Gastrocnemius medialis (tissue), 4 donors: ENCODE data around the gene NRG2. TPM values are rescaled to one million over a fixed set of nuclear protein-coding genes. Genes with fewer than 3 reads are reported as not detected.

Experiments
- ATAC-seq, 2 donors: fragments of 150-250 bp; one replicate each; pipeline ENCODE4 v1.9.1; 2016
- DNase-seq, 2 donors: peaks; one replicate each; pipeline ENCODE4 v3.0.0-alpha.2; 2019
- H3K27ac ChIP-seq, 4 donors: fragments of 200-600 bp; sonication (generic); 1 replicate in 1 of 4; 2 replicates in 3 of 4; pipeline ENCODE4 v1.5.1; 2016 to 2018; ENCODE audit warnings: mild to moderate bottlenecking in 2 of 4, moderate library complexity in 1 of 4
- H3K27me3 ChIP-seq, 3 donors: fragments of 200-600 bp; sonication (generic) in 2 of 3; 1 replicate in 1 of 3; 2 replicates in 2 of 3; pipeline versions ENCODE4 v1.5.1 to v1.6.0; 2016 to 2019; ENCODE audit warnings: mild to moderate bottlenecking in 1 of 3, moderate library complexity in 1 of 3
- H3K36me3 ChIP-seq, 2 donors: fragments of 200-600 bp; sonication (generic) in 1 of 2; one replicate each; pipeline ENCODE4 v1.5.1; 2017 to 2018
- H3K4me1 ChIP-seq, 2 donors: fragments of 200-600 bp; sonication (generic) in 1 of 2; one replicate each; pipeline ENCODE4 v1.5.1; 2016 to 2017; ENCODE audit warnings: mild to moderate bottlenecking in 2 of 2
- H3K4me3 ChIP-seq, 4 donors: fragments of 200-600 bp; sonication (generic) in 3 of 4; 1 replicate in 1 of 4; 2 replicates in 3 of 4; pipeline ENCODE4 v1.5.1; 2016 to 2019; ENCODE audit warnings: mild to moderate bottlenecking in 2 of 4
- H3K9me3 ChIP-seq, 3 donors: fragments of 200-600 bp; sonication (generic) in 2 of 3; 1 replicate in 1 of 3; 2 replicates in 2 of 3; pipeline ENCODE4 v1.5.1; 2016 to 2019
- CTCF ChIP-seq, 5 experiments: fragments of 450-650 bp in 3 of 5; fragments of 200-600 bp in 2 of 5; sonication (generic) in 2 of 5; IDR thresholded peaks in 4 of 5; conservative IDR thresholded peaks in 1 of 5; 1 replicate in 4 of 5; 2 replicates in 1 of 5; pipeline ENCODE4 v1.5.1; 2016 to 2019; ENCODE audit warnings: antibody characterized with exemption in 5 of 5, mild to moderate bottlenecking in 3 of 5, moderate library complexity in 3 of 5
- POLR2A ChIP-seq, 2 donors: fragments of 450-650 bp; IDR thresholded peaks; one replicate each; pipeline ENCODE4 v1.6.1; 2017; ENCODE audit warnings: antibody characterized with exemption in 2 of 2, mild to moderate bottlenecking in 2 of 2, moderate library complexity in 2 of 2
- in situ Hi-C, 4 donors: fragments of 200-750 bp; cut with MboI; loops; one replicate each; pipeline versions ENCODE4 v1.15.0 to v1.8.0; 2017; ENCODE audit warnings: low sequenced_read_pairs in 4 of 4
- intact Hi-C: fragments of 100-400 bp; cut with DNase I; formaldehyde crosslinking; loops from one replicate; pipeline ENCODE4 v1.15.1; 2023; ENCODE audit warnings: low total_unique reads
- total RNA-seq, 4 donors: library from RNA; depleted of rRNA; stranded (reverse); fragments of >200 nt; gene quantifications; one replicate each; pipeline versions ENCODE4 v1.1.0 to v1.2.3, GENCODE V29; 2016

NRG2 gene
- total RNA-seq, 4 donors from 2014 or later = 10.3 to 28.8 (median 20.0) TPM

DNA sequence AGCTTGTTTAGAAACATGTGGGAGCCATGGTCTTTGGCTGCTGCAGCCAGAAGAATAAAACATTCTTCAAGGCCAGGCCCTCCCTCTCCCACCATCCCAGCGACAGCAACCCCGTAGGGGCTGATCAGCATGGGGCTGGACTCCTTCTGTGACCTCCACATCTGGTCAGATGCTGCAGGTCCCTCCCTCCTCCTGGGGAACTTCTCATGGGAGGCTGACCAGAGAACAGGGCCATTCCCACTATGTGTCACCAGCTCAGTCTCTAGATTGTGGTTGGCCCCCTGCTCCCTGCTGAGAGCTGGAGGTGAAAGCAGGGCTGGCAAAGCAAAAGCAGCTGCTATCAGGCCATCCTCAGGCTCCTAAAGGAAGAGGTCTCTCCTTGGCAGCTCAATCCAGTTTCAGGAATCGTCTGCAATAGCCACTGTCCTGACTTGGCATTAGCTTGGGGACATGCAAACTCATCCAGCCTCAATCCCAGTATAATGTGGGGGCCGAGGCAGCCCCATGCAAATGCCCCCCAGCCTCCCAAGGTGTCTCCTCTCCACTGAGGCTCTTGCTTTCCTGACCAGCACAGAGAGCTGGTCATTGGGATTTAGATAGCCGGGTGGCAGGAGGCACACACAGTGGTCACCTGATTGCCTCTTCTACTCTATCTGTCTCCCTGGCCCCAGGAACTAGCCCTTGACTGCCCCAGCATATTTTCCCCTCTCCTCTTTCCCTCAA is 81.5 kb downstream of the NRG2 start:
- intact Hi-C loops = no loop called here
- no peak overlapping the region for H3K4me3 ChIP-seq
- ATAC-seq (no peak), DNase-seq (no peak)
- H3K27ac ChIP-seq = no peak overlapping the region
- no peak for TF ChIP-seq CTCF (IDR thresholded peaks at IDR 0.05 in 4 of 5, conservative IDR thresholded peaks at IDR 0.05 in 1 of 5)
- TF ChIP-seq POLR2A (IDR thresholded peaks at IDR 0.05) = no peak
- no peaks in the 10 kb centered on the region for H3K36me3 ChIP-seq
- in situ Hi-C loops = loop anchor here in 2 of 4 donors (10.0 to 25.0 kb wide), 2 partner anchors 99 to 167 kb away; partner anchors contain the start of gene PSD2 (in 1 of the 2)
- no peaks in the 10 kb centered on the region for H3K27me3 ChIP-seq
- H3K4me1 ChIP-seq = peaks cover 16 to 17% of the 10 kb centered on the region in 2 donors
- no peaks in the 10 kb centered on the region for H3K9me3 ChIP-seq

GRCh38 chr5:139960723-139961383 is 82.2 kb downstream of the NRG2 start:
- in situ Hi-C loops = loop anchor here in 2 of 4 donors (10.0 to 25.0 kb wide), 2 partner anchors 99 to 166 kb away; partner anchors contain the start of gene PSD2 (in 1 of the 2)

DNA sequence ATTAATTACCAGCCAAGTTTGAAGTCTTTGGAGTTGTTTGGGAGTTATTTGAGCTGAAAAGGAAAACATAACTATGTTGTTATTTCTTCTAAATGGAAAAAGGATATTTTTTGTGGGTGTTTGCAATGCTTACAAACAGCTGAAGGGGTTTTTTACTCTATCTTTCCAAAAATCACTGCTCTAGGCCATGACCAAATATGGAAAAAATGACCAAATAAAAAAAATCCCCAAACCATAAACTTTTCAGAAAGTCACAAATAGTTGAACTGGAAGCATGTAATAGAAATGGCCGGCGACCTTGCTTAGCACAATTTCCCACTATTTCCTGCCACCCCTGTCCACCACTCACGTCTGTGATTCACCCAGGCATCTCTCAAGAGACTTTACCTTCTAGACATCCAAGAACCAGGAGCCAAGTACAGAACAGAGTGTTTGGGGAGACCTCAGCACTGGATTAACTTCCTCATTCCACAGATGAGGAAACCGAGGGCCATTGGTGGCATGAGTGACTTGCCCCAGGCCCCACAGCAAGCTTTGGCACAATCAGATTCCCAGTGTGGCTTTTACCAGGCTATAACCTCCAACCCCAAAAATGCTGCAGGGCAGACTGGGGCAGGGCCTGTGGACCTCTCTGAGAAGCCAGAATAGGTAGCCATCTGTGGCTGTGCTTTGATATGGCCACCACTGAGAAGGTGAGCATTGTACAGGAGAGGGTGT is 84.5 kb downstream of the NRG2 start:
- no peak for DNase-seq
- no peaks in the 10 kb centered on the region for H3K36me3 ChIP-seq
- ATAC-seq = no peak
- no peaks in the 10 kb centered on the region for H3K27me3 ChIP-seq
- no peak overlapping the region for H3K27ac ChIP-seq
- in situ Hi-C loops (loop anchor here in 1 of 4 donors (25.0 kb wide), 1 partner anchor 96 kb away; no protein-coding TSS in a partner anchor), intact Hi-C loops (no loop called here)
- H3K4me3 ChIP-seq = no peak overlapping the region
- H3K4me1 ChIP-seq = peaks cover 16 to 19% of the 10 kb centered on the region in 2 donors
- TF ChIP-seq CTCF (IDR thresholded peaks at IDR 0.05 in 4 of 5, conservative IDR thresholded peaks at IDR 0.05 in 1 of 5) (no peak), POLR2A (IDR thresholded peaks at IDR 0.05) (no peak)
- H3K9me3 ChIP-seq = no peaks in the 10 kb centered on the region

More at GRCh38 chr5:139960723-139961383, 82.2 kb downstream of the NRG2 start:
- H3K36me3 ChIP-seq = no peaks in the 10 kb centered on the region
- no peaks in the 10 kb centered on the region for H3K27me3 ChIP-seq
- DNase-seq (no peak), ATAC-seq (no peak)
- H3K27ac ChIP-seq = no peak overlapping the region
- peaks cover 12 to 18% of the 10 kb centered on the region in 2 donors for H3K4me1 ChIP-seq
- no peak overlapping the region for H3K4me3 ChIP-seq
- intact Hi-C loops = no loop called here
- H3K9me3 ChIP-seq = no peaks in the 10 kb centered on the region
- TF ChIP-seq POLR2A (IDR thresholded peaks at IDR 0.05) = no peak

- Histone ChIP-seq H3K27me3 (no peaks in the 10 kb centered on the region), H3K36me3 (no peaks in the 10 kb centered on the region), H3K4me3 (no peak overlapping the region), H3K4me1 (peaks cover 32 to 37% of the 10 kb centered on the region in 2 donors), H3K9me3 (no peaks in the 10 kb centered on the region), H3K27ac (no peak overlapping the region)
- no peak for DNase-seq
- TF ChIP-seq POLR2A (IDR thresholded peaks at IDR 0.05) = no peak
- TF ChIP-seq CTCF (IDR thresholded peaks at IDR 0.05 in 4 of 5, conservative IDR thresholded peaks at IDR 0.05 in 1 of 5) = no peak
- no peak for ATAC-seq
- intact Hi-C loops (no loop called here), in situ Hi-C loops (loop anchor here in 1 of 4 donors (25.0 kb wide), 1 partner anchor 94 kb away; no protein-coding TSS in a partner anchor)
Measured at GRCh38 chr5:139956342-139956741, 86.8 kb downstream of the NRG2 start.
